Fibroblast of the aortic adventitia (primary cell): Measurements from ENCODE around the gene RBM10. TPM values are rescaled to one million over a fixed set of nuclear protein-coding genes. Genes with fewer than 3 reads are reported as not detected.

Source experiments
- DNase-seq: peaks from one replicate; pipeline ENCODE4 v3.0.0-alpha.2; 2010; ENCODE audit warnings: low read depth
- H3K4me3 ChIP-seq: 2 replicates; pipeline ENCODE4 v1.5.1; 2011; ENCODE audit warnings: low read depth, mild to moderate bottlenecking, control low read depth, low read length, moderate library complexity
- total RNA-seq: library from RNA; depleted of rRNA; stranded (reverse); fragments of >200 nt; gene quantifications from 2 replicates; pipeline ENCODE4 v1.2.3, GENCODE V29; 2012; ENCODE audit warnings: low replicate concordance
- TF ChIP-seq, protein P1 (sequence below): IDR thresholded peaks from 2 replicates; pipeline ENCODE4 v1.5.1; 2011; ENCODE audit warnings: mild to moderate bottlenecking, low read length, control low read depth, inconsistent platforms; ENCODE audit not compliant: insufficient read depth

The RBM10 gene
- total RNA-seq, 1 donor: 37.9 TPM

DNA sequence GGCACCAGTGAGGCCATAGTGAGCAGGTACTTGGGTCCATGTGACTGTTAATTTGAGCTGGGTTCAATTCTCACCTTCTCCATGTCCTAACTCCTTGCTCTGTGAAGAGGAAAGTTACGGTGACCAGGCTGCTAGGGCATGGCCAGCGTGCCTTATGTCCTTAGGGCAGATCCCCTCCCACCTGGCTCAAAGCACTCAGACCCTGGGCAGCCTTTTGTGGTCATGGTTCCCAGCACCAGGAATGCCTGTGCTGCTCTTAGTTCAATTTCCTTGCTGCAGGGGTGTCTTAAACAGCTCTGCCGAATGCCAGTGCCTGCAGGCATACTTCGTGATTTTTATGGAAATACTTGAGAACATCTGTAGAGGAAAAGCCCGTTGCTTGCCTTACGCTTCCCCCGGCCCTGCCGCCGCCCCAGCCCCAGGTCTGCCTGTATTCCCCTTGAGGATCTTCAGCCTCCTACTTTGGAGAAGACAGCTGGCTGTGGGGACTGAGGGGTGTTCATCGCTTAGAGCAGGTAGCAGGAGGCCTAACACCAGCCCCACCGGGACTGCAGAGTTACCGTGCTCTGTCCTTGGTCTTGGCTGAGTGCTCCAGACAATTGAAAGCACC, 70.4 kb downstream of the RBM10 start:
- TF ChIP-seq, protein P1, sequence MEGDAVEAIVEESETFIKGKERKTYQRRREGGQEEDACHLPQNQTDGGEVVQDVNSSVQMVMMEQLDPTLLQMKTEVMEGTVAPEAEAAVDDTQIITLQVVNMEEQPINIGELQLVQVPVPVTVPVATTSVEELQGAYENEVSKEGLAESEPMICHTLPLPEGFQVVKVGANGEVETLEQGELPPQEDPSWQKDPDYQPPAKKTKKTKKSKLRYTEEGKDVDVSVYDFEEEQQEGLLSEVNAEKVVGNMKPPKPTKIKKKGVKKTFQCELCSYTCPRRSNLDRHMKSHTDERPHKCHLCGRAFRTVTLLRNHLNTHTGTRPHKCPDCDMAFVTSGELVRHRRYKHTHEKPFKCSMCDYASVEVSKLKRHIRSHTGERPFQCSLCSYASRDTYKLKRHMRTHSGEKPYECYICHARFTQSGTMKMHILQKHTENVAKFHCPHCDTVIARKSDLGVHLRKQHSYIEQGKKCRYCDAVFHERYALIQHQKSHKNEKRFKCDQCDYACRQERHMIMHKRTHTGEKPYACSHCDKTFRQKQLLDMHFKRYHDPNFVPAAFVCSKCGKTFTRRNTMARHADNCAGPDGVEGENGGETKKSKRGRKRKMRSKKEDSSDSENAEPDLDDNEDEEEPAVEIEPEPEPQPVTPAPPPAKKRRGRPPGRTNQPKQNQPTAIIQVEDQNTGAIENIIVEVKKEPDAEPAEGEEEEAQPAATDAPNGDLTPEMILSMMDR: no peak
- DNase-seq: no peak
- H3K4me3 ChIP-seq: no peak overlapping the region

DNA sequence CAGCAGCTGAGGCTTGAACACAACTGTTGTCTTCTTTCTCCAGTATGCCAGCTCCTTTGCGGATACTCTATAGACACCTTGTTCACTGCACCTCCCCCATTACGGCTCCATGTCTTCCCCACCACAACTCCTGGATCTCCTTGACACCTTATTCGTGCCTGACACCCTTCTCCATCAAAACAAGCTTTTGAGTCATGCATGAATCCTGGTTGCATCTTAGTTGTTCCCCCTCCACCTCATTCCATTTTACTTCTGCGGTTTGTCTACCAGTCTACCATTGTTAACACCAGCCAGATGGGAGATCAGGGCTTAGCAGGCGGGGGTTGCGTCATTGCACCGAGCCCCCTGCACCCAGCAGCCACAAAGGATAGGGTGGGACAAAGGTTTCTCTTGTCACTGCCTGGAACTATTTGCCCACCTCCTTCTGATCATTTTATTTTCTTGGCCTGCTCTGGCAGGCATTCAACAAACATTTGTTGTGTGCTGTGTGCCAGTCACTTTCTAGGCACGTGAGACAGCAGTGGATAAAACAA, 71.4 kb downstream of the RBM10 start:
- DNase-seq: no peak
- TF ChIP-seq, protein P1: no peak
- H3K4me3 ChIP-seq: no peak overlapping the region

DNA sequence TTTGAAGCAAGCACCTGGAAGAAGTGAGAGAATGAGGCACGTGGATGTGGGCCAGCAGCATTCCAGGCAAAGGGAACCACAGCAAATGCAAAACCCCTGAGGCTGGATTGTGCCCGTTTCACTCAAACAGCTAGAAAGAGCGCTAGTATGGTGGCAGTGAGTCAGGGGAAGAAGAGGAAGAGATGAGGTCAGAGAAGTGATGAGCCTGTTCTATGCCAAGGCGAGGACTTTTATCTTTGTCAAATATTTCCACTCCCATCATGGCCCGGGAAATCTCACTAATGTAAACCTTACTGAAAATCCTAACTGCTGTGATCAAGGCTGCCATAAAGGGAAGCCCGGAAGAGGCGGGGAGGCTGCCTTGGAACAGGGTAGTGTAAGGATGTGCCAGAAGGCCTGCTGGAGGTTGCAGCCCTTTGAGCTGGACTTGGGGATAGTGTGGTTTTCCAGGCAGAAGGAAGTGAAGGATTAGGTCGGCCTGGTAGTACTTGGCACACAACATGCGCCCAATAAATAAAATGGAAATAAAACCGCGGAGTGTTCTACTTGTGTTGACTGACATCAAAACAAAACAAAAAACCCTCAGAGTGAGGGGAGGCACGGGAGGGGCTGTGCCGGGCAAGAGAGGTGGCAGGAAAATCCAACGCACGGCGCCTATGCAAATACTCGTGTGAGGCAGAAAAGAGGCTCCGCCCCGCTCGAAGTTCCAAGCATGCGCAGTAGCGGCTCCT, 72.3 kb downstream of the RBM10 start:
- DNase-seq: peak; percentile 64
- peak overlapping the region; percentile 42 for H3K4me3 ChIP-seq
- TF ChIP-seq, protein P1: no peak

DNA sequence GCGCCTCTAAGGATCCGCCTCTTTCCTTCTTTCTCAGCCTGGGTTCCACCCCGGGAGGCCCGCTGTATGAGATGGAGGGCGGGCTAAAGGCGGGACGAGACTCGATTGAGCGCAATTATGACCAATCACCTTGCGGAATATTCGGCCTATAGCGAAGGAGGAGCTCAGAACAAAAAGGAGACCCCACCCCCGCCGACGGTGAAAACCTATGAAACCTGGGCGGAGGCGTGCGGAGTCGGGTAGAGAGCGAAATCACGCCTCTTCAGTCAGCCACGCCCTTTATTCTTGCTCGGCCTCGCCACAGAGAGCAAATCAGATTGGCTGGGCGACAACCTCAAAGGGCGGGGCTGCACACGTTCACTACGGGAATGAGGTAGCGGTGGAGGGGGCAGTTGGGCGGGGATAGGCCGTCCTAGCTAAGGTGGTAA, 72.8 kb downstream of the RBM10 start:
- peak; percentile 99 for DNase-seq
- TF ChIP-seq, protein P1: no peak
- peak overlapping the region; percentile 76 for H3K4me3 ChIP-seq

DNA sequence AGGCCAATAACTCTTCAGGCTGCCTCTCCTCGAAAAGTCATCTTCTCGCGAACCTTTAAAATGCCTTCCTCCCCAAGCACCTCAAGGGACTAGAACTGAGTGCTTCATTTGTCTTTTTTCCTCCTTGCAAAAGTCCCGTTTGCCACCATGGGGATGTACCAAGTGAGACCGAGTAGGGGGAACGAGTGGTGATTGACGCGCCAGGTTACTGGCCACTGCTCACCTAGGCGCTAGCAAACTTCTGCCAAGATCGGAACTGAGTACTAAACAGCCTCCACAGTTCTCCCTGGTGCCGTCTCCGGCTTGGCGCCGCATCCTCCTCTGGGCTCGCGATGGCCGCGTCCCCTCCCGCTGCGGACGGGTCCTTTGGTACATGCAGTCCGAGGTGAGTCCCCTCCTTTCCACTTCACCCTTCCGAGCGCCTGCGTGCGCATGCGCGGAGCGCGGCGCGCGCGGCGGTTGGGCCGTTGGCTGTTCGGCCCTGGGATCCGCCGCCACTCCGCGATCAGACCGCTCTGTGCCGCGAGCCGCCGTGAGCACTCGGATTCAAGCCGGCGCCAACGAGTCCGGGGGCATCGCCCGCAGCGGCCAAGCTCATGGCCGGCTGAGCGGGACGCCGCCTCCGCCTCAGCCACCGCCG, 73.4 kb downstream of the RBM10 start, which contains the start of gene CDK16:
TSS of gene CDK16 (plus strand) at position 402 of the 640 bp plus-strand sequence. CDS start 4,877 bp downstream, outside the sequence.
- TF ChIP-seq, protein P1: no peak
- DNase-seq: peak; percentile 87
- peak within 1 kb of the TSS; percentile 76 for H3K4me3 ChIP-seq

DNA sequence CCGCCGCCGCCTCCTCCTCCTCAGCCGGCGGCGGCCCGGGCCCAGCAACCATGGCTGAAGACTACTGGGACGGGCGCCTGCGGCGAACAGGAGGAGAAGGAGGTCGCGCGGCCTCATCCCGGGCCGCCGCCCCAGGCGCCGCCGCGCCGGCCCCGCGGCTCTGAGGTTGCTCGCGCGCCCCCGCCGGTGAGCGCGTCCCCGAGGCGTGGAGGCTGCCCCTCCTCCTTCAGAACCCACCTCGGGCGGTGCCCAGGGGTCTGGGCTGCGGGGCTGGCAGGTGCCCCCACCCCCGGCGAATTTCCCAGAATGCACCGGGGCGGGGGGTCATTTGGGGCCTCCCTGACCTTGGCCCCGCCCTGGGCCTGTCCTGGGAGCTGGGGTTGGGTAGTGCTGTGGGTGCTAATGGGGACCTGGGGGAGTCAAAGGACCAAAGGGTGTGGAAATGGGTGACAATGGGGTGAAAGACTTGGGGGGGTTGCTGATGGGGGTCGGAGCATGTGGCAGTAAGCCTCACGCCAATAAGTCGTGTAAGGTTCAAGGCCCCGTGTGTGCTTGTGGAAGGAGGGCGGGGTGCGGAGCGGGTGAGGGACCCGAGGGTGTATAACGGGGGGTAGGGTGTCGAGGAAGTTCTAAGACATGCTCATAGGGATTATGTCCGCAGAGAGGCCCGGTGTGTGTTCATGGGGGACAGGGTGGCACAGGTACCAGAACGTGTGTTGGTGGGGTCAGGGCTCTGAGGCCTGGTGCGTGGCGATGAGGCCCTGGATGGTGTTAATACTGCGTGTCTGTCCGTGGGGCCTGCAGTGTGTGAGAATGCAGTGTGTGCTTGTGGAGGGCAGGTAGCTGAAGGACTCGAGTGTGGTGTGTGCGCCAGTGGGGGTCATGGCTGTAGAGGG, 74.1 kb downstream of the RBM10 start:
- peak overlapping the region; percentile 76 for H3K4me3 ChIP-seq
- TF ChIP-seq, protein P1: no peak
- DNase-seq: no peak
